Activated CD4-positive, alpha-beta memory T cell treated with anti-CD3 and anti-CD28 coated beads for 36 hours (primary cell): ENCODE data around the gene NINL. TPM values are rescaled to one million over a fixed set of nuclear protein-coding genes. Genes with fewer than 3 reads are reported as not detected.
"Not testable (repeated sequence)": the region's sequence is repeated elsewhere in the genome, so short reads cannot be mapped to it uniquely, and the experiment has no call there.

Experiments
- CTCF ChIA-PET: fragments of 350-600 bp; sonication (Branson Sonifier 250); formaldehyde crosslinking; loops from one replicate; lab custom pipeline; 2021; ENCODE audit warnings: antibody characterized with exemption, inconsistent platforms; lab: Charles Lee
- POLR2A ChIA-PET: fragments of 350-600 bp; sonication (Branson Sonifier 250); formaldehyde crosslinking; loops from one replicate; lab custom pipeline; 2021; ENCODE audit warnings: antibody characterized with exemption; lab: Charles Lee
- DNase-seq: peaks from one replicate; pipeline ENCODE4 v3.0.0-alpha.2; 2020
- H3K27ac Mint-ChIP-seq: one replicate; pipeline ENCODE4 v1.8.0; 2021; ENCODE audit warnings: mixed read lengths
- H3K27me3 Mint-ChIP-seq: one replicate; pipeline ENCODE4 v1.8.0; 2021; ENCODE audit warnings: mixed read lengths
- H3K36me3 Mint-ChIP-seq: one replicate; pipeline ENCODE4 v1.8.0; 2021; ENCODE audit warnings: mixed read lengths
- H3K4me1 Mint-ChIP-seq: one replicate; pipeline ENCODE4 v1.8.0; 2021; ENCODE audit warnings: low read depth, mixed read lengths
- H3K4me3 Mint-ChIP-seq: one replicate; pipeline ENCODE4 v1.8.0; 2021; ENCODE audit warnings: mild to moderate bottlenecking, mixed read lengths
- H3K9me3 Mint-ChIP-seq: one replicate; pipeline ENCODE4 v1.8.0; 2021; ENCODE audit warnings: mixed read lengths
- intact Hi-C: fragments of 100-400 bp; cut with micrococcal nuclease; formaldehyde crosslinking; loops from one replicate; pipeline ENCODE4 v1.15.1; 2023
- total RNA-seq, 2 experiments: library from RNA; stranded (reverse); gene quantifications; one replicate each; pipeline ENCODE4 v1.2.3, GENCODE V29; 2021

NINL gene
- total RNA-seq, 2 experiments from 2014 or later = 2.7 to 3.9 TPM

DNA sequence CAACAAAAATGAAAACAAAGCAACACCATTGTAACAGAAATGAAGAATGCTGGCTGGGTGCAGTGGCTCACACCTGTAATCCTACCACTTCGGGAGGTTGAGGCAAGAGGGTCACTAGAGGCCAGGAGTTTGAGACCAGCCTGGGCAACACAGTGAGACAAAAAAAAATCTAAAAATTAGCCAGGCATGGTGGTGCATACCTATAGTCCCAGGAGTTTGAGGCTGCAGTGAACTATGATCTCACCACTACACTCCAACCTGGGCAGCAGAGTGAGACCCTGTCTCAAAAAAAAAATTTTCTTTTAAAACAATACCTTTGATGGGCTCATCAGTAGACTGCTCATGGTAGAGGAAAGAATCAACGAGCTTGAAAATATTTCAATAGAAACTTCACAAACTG lies 18.5 kb downstream of the NINL start:
- ChIA-PET CTCF (no interaction called here), POLR2A (no interaction called here)
- peaks cover 2% of the 10 kb centered on the region for H3K9me3 Mint-ChIP-seq
- intact Hi-C loops = no loop called here
- H3K4me3 Mint-ChIP-seq = no peak overlapping the region
- H3K27me3 Mint-ChIP-seq = no peaks in the 10 kb centered on the region
- DNase-seq = no peak
- no peak overlapping the region for H3K27ac Mint-ChIP-seq
- H3K4me1 Mint-ChIP-seq = peaks cover 9% of the 10 kb centered on the region
- no peaks in the 10 kb centered on the region for H3K36me3 Mint-ChIP-seq

DNA sequence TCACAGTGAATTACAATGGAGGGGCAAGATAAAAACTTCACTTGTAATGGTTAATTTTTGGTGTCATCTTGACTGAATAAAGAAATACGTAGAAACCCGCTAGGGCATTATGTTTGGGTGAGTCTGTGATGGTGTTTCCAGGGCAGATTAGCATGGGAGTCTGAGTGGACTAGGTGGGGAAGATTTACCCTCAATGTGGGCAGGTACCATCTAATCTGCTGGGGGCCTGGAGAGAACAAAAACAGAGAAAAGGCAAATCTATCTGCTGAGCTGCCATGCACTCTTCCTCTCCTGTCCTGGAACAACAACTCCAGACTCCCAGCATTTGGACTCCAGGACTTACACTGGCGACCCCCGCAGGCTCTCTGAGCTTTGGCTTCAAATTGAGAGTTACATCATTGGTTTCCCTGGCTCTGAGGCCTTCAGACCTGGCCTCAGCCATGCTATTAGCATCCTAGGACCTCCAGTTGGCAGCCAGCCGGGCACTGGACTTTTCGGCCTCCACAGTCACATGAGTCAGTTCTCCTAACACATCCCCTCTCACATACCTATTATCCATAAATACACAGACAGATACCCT lies 19.7 kb downstream of the NINL start:
- Mint-ChIP-seq H3K9me3 (peaks cover 2% of the 10 kb centered on the region), H3K4me3 (no peak overlapping the region), H3K4me1 (peaks cover 9% of the 10 kb centered on the region), H3K27ac (no peak overlapping the region), H3K36me3 (no peaks in the 10 kb centered on the region), H3K27me3 (no peaks in the 10 kb centered on the region)
- ChIA-PET CTCF (no interaction called here), POLR2A (no interaction called here)
- intact Hi-C loops = no loop called here
- DNase-seq = no peak

DNA sequence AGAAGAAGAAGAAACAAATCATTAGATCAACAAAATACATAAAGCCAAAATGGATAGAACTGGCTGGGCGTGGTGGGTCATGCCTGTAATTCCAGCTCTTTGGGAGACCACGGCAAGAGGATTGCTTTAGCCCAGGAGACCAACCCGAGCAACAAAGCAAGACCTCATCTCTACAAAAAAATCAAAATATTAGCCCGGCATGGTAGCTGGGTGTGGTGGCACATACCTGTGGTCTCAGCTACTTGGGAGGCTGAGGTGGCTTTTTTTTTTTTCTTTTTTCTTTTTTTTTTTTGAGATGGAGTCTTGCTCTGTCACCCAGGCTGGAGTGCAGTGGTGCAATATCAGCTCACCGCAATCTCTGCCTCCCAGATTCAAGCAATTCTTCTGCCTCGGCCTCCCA lies 21.5 kb downstream of the NINL start:
- H3K36me3 Mint-ChIP-seq = no peaks in the 10 kb centered on the region
- DNase-seq = no peak
- POLR2A ChIA-PET = no interaction called here
- H3K27ac Mint-ChIP-seq = no peak overlapping the region
- intact Hi-C loops = no loop called here
- H3K27me3 Mint-ChIP-seq = no peaks in the 10 kb centered on the region
- H3K9me3 Mint-ChIP-seq = peaks cover 2% of the 10 kb centered on the region
- peaks cover 9% of the 10 kb centered on the region for H3K4me1 Mint-ChIP-seq
- CTCF ChIA-PET = no interaction called here
- H3K4me3 Mint-ChIP-seq = no peak overlapping the region

DNA sequence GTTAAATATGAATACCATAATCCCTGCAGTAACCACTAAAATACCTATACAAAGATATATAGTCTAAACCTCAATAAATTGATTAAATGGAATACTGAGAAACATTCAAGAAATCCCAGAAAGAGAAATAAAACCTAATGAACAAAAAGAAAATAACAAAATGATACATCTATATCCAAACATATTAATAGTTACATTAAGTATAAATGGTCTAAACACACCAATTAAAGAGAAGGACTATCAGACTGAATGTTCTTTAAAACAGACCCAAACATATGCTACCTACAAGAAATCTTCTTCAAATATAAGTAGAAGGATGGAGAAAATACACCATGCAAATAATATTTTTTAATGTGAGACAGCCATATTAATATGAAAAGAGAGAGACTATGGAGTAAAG lies 22.0 kb downstream of the NINL start:
- no peaks in the 10 kb centered on the region for H3K36me3 Mint-ChIP-seq
- H3K9me3 Mint-ChIP-seq = peaks cover 2% of the 10 kb centered on the region
- intact Hi-C loops = no loop called here
- ChIA-PET CTCF (no interaction called here), POLR2A (no interaction called here)
- DNase-seq = no peak
- H3K27me3 Mint-ChIP-seq = no peaks in the 10 kb centered on the region
- H3K27ac Mint-ChIP-seq = no peak overlapping the region
- peaks cover 9% of the 10 kb centered on the region for H3K4me1 Mint-ChIP-seq
- H3K4me3 Mint-ChIP-seq = no peak overlapping the region

DNA sequence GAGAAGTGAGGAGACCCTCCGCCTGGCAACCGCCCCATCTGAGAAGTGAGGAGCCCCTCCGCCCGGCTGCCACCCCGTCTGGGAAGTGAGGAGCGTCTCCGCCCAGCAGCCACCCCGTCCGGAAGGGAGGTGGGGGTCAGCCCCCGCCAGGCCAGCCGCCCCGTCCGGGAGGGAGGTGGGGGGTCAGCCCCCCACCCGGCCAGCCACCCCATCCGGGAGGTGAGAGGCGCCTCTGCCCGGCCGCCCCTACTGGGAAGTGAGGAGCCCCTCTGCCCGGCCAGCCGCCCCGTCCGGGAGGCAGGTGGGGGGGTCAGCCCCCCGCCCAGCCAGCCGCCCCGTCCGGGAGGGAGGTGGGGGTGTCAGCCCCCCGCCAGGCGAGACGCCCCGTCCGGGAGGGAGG lies 23.6 kb downstream of the NINL start:
- H3K27me3 Mint-ChIP-seq, H3K36me3 Mint-ChIP-seq, H3K4me3 Mint-ChIP-seq, H3K4me1 Mint-ChIP-seq, H3K27ac Mint-ChIP-seq, CTCF ChIA-PET, H3K9me3 Mint-ChIP-seq, POLR2A ChIA-PET, intact Hi-C loops, DNase-seq: not testable (repeated sequence)

DNA sequence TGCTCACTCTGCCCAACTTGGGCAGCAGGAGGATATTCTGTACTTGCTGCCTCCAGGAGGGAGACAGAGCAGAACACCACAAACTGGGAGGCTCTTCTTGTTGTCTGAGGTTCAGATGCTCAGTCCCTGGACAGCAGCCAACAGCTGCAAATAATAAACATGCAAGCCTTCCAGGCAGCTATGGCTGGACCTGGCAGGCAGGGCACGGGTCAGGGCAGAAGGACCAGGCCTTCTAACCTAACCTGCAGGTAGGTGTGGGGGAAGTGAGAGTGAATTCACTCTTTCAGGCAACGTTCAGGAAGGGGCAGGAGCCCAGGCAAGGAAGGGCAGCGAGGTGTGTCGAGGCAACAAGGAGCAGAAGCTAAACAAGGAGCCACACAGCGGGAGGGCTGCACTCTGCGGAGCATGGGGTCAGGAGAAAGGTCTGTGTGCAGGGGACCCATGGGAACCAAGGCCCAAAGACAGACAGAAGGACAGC lies 31.5 kb downstream of the NINL start:
- H3K4me3 Mint-ChIP-seq = no peak overlapping the region
- DNase-seq = no peak
- ChIA-PET POLR2A (no interaction called here), CTCF (no interaction called here)
- no peaks in the 10 kb centered on the region for H3K4me1 Mint-ChIP-seq
- no peaks in the 10 kb centered on the region for H3K9me3 Mint-ChIP-seq
- intact Hi-C loops = no loop called here
- no peaks in the 10 kb centered on the region for H3K36me3 Mint-ChIP-seq
- no peak overlapping the region for H3K27ac Mint-ChIP-seq
- H3K27me3 Mint-ChIP-seq = no peaks in the 10 kb centered on the region

DNA sequence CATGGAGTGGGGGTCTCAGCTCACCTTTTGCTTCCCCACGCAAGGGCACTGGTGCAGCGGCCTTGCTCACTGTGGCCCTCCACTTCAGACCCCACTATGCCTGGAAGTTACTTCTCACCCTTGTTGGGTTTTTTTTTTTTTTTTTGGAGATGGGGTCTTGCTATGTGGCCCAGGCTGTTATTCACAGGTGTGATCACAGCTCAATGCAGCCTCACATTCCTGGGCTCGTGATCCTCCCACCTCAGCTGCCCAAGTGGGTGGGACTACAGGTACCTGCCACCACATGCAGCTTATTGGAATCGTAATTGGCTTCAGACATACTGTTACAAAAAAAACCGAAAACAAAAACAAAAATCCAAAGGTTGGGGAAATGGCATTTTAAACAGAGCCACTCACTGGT lies 32.4 kb downstream of the NINL start:
- no peaks in the 10 kb centered on the region for H3K4me1 Mint-ChIP-seq
- intact Hi-C loops = no loop called here
- no peaks in the 10 kb centered on the region for H3K9me3 Mint-ChIP-seq
- H3K27ac Mint-ChIP-seq = no peak overlapping the region
- CTCF ChIA-PET = no interaction called here
- H3K27me3 Mint-ChIP-seq = no peaks in the 10 kb centered on the region
- no peaks in the 10 kb centered on the region for H3K36me3 Mint-ChIP-seq
- POLR2A ChIA-PET = no interaction called here
- DNase-seq = no peak
- no peak overlapping the region for H3K4me3 Mint-ChIP-seq

DNA sequence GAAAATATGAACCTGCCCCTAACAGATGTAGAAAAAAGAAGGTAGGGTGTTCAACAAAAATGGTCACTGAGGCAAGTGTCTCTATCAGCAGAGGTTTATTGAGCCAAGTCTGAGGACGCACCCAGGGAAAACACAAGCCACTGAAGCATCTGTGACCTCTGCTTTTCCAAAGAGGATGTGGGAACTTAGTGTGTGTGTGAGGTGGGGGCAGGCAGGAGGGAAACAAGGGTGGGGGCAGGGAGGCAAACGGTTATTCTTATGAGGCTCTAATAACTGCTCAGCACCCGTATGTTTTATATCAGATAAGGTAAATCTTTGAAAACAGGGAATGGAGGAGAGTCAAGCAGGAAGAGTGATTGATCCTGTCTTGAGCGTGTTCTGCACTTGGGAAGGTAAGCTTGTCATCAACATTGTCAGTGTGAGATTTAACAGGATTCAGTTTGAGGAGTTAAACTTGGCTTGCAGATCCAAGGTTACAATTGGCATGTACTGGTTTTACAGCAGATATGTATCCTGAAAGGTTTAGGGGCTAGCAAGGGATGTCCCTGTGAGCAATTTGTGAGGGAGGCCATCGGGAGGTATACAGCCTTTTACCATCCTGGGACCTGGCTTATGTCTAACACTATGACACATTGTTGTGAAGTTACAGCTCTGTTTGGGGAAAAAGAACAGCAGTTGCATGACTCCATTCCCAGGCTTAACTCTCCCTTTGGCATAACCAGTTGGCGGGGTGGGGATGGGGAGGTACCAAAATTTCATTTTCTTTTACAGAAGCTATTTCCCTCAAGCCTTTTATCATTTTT lies 33.7 kb downstream of the NINL start:
- ChIA-PET POLR2A (no interaction called here), CTCF (no interaction called here)
- H3K36me3 Mint-ChIP-seq = no peaks in the 10 kb centered on the region
- H3K27ac Mint-ChIP-seq = no peak overlapping the region
- intact Hi-C loops = no loop called here
- H3K27me3 Mint-ChIP-seq = no peaks in the 10 kb centered on the region
- DNase-seq = no peak
- no peaks in the 10 kb centered on the region for H3K4me1 Mint-ChIP-seq
- H3K9me3 Mint-ChIP-seq = no peaks in the 10 kb centered on the region
- no peak overlapping the region for H3K4me3 Mint-ChIP-seq

DNA sequence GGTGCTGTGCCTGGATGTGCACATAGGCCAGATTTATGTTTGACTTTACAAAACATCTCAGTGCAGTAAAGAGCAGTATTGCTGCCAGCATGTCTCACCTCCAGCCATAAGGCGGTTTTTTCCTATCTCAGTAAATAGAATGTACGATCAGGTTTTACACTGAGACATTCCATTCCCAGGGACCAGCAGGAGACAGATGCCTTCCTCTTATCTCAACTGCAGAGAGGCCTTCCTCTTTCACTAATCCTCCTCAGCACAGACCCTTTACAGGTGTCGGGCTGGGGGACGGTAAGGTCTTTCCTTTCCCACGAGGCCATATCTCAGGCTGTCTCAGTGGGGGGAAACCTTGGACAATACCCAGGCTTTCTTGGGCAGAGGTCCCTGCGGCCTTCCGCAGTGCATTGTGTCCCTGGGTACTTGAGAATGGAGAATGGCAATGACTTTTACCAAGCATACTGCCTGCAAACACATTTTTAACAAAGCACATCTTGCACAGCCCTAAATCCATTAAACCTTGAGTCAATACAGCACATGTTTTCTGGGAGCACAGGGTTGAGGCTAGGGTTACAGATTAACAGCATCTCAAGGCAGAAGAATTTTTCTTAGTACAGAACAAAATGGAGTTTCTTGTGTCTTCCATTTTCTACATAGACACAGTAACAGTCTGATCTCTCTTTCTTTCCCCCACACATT lies 34.5 kb downstream of the NINL start:
- CTCF ChIA-PET, POLR2A ChIA-PET, H3K4me1 Mint-ChIP-seq, DNase-seq, H3K36me3 Mint-ChIP-seq, H3K27ac Mint-ChIP-seq, H3K27me3 Mint-ChIP-seq, H3K4me3 Mint-ChIP-seq, intact Hi-C loops, H3K9me3 Mint-ChIP-seq: not testable (repeated sequence)

DNA sequence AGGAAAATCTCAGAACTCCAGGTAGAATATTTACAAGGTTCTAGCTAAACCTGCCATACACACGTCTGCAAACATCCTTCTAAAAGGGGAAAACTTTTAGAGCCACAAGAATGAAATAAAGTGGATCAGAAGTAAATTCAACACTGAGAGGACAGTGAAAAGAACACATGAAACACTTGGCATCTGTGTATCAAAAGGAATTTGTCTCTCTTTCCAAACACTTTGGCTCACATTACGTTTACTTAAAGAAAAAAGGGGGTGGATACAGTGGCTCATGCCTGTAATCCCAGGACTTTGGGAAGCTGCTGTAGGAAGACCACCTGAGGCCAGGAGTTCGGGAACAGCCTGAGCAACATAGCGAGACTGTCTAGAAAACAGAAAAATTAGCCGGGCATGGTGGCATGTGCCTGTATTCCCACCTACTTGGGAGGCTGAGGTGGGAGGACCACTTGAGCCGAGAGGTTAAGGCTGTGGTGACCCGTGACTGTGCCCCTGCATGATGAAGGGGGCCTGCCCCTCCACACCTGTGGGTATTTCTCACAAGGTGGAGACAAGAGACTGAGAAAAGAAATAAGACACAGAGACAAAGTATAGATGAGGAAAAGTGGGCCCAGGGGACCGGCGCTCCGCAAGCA lies 35.4 kb downstream of the NINL start:
- Mint-ChIP-seq H3K4me3 (no peak overlapping the region), H3K27ac (no peak overlapping the region), H3K4me1 (no peaks in the 10 kb centered on the region), H3K27me3 (no peaks in the 10 kb centered on the region), H3K36me3 (no peaks in the 10 kb centered on the region), H3K9me3 (no peaks in the 10 kb centered on the region)
- ChIA-PET POLR2A (no interaction called here), CTCF (no interaction called here)
- DNase-seq = no peak
- intact Hi-C loops = no loop called here

DNA sequence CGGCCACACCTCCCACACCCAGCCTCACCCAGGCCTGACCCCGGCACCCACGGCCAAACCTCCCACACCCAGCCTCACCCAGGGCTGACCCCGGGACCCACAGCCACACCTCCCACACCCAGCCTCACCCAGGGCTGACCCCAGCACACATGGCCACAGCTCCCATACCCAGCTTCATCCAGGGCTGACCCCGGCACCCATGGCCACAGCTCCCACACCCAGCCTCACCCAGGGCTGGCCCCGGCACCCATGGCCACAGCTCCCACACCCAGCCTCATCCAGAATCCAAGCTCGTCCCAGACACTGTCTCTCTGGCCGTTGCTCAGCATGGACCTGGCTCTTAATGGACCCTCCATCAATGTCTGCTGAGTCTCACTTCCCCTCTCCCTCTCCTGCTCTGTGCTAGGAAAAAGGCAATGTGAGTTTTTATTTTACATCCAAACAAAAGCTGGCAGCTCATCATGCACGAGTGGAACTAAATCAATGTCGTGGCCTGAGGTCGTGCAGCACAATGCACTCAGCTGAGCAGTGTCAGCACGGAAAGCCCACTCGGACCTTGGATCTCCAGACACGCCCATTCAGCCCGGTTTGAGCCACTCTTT lies 36.1 kb downstream of the NINL start:
- no peaks in the 10 kb centered on the region for H3K4me1 Mint-ChIP-seq
- DNase-seq = no peak
- intact Hi-C loops = no loop called here
- no peaks in the 10 kb centered on the region for H3K36me3 Mint-ChIP-seq
- no peak overlapping the region for H3K4me3 Mint-ChIP-seq
- CTCF ChIA-PET = no interaction called here
- H3K9me3 Mint-ChIP-seq = no peaks in the 10 kb centered on the region
- H3K27me3 Mint-ChIP-seq = no peaks in the 10 kb centered on the region
- POLR2A ChIA-PET = no interaction called here
- no peak overlapping the region for H3K27ac Mint-ChIP-seq

DNA sequence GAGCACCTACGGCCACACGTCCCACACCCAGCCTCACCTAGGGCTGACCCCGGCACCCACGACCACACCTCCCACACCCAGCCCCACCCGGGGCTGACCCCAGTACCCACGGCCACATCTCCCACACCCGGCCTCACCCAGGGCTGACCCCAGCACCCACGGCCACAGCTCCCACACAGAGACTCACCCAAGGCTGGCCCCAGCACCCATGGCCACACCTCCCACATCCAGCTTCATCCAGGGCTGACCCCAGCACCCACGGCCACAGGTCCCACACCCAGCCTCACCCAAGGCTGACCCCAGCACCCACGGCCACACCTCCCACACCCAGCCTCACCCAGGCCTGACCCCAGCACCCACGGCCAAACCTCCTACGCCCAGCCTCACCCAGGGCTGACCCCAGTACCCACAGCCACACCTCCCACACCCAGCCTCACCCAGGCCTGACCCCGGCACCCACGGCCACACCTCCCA lies 36.7 kb downstream of the NINL start:
- POLR2A ChIA-PET = no interaction called here
- Mint-ChIP-seq H3K36me3 (no peaks in the 10 kb centered on the region), H3K4me3 (no peak overlapping the region), H3K27me3 (no peaks in the 10 kb centered on the region), H3K27ac (no peak overlapping the region), H3K4me1 (no peaks in the 10 kb centered on the region), H3K9me3 (no peaks in the 10 kb centered on the region)
- CTCF ChIA-PET = no interaction called here
- DNase-seq = no peak
- intact Hi-C loops = no loop called here
